Muscle of arm (tissue), 12 donors: ENCODE results near the gene ERC2. TPM values are rescaled to one million over a fixed set of nuclear protein-coding genes. Genes with fewer than 3 reads are reported as not detected.

ENCODE experiments used
- DNase-seq: peaks from one replicate; pipeline ENCODE4 v3.0.0-alpha.2; 2013
- polyA plus RNA-seq, 12 donors: library from polyadenylated mRNA; unstranded; fragments of 120-200 nt; gene quantifications; one replicate each; pipeline ENCODE4 v1.2.1, GENCODE V29; 2013; ENCODE audit not compliant: insufficient read length in 12 of 12

Gene ERC2
- polyA plus RNA-seq, 12 donors, result 0.87 to 3.0 (median 1.8) TPM; not detected in 2

DNA sequence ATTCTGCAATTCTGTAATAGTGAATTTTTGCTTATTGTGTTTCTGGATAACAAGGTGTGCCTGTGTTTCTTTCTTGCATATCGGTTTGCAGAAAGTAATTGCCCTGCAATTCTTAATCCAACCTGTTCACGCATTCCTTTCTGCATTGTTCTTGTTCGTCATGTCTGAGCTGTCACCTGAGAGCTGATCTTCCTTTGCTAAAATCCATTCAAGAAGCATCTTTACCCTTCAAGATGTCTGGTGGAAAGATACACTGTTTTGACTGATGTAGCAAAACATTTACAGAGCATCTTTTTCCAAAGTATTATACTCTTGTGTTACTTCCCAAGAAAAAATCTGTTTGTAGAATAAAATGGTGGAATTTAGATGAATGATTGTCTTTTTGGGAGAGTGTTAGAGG is 822.1 kb downstream of the ERC2 start:
- no peak for DNase-seq

GRCh38 chr3:55645422-55645821 is 822.8 kb downstream of the ERC2 start:
- no peak for DNase-seq

DNA sequence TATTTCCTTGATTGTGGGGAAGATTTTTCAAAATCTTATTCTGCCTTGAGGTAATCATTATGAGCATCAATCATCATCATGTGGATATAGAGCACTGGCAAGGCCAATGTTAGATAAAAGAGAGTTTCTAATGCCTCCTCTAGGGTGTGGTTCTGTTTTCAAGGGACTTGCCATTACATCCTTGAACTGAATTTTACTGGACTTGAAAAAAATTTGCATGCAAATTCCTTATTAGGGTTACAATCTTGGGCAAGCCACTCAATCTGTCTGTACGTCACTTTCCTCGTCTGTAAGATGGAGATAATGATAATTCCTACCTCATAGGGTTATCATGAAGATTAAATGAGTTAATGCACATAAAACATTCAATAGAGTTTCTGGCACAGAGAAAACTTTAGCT is 825.0 kb downstream of the ERC2 start:
- DNase-seq, result no peak

- DNase-seq, result no peak
These were observed 826.3 kb downstream of the ERC2 start for GRCh38 chr3:55641964-55642363.

- no peak for DNase-seq
These were observed 828.1 kb downstream of the ERC2 start for GRCh38 chr3:55639896-55640765.

GRCh38 chr3:55639143-55639542 is 829.1 kb downstream of the ERC2 start:
- DNase-seq, result no peak

DNA sequence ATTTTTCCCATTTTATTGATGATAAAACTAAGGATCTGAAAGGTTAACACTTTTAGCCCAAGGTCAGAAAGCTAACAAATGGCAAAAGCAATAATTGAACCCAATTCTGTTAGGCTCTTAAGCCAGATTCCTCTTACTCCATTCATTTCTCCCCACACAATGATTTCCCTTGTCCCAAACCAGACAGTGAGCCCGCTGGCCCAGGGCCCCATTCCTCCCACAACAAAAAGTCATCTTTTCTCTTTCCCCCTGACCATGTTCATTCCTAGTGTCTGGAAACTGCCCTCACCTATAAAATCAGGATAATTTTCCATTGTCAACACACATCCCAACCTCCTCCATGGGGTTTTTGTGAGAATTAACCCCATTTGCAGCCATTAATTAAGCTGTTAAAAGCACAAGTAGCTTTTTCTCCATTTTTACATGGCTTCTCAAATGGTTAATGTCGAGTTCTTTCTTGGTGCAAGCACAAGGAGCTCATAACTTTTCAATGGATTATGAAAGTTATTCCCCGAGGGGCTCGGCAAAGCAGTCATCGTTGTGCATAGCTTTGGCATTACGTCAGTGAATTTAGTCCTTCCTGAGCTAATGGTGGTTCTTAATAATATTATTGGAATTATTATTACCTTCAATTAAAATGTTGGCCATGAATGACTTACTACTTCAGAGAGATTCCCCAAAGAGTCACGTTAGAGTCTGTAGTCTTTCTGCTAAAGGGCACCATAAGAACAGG is 830.2 kb downstream of the ERC2 start:
- DNase-seq, result no peak

GRCh38 chr3:55636300-55637195 is 831.7 kb downstream of the ERC2 start:
- DNase-seq, result no peak

DNA sequence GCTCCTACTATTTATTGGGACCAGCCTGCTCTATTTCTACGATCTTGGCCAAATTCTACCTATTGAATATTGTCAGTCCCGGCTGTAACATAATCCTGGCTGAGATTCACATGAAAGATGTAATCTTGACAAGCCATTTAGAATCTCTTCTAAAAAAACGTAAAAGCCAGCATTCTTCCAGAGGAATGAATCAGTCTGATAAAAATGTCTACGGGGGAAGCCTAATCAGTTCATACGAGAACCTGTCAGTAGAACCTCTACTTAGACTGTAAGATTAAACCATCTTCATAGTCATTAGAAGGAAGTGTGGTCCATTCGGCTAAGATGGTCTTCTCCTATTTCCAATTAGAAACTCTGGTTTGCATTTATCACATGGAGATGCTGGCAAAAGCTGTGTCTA is 833.9 kb downstream of the ERC2 start:
- no peak for DNase-seq

- no peak for DNase-seq
These were observed 834.9 kb downstream of the ERC2 start for GRCh38 chr3:55633333-55633732.

DNA sequence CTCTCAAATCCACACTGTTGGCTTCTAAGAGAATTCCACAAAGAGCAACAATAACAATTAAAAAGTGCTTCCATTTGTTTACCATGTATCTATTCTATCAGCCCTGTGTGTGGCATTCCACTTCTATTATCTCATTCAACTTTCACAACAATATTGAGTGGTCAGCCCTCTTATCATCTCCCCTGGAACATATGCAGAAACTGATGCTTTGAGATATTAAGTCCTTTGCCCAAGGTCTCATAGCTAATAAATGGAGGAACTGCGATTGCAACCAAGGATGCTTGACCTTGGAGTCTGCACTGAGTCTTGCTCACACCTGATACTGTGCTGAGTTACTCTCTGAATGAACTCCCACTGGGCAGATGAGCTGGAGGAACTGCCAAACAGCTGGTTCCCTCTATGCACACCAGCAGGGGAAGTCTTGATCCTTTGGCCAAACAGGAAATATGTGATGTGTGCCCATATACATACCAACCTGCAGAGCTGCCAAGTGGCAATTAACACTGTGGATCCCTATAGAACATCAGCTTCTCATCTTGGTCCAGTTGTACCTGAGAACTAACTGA is 836.4 kb downstream of the ERC2 start:
- DNase-seq, result no peak

GRCh38 chr3:55630921-55631299 is 837.4 kb downstream of the ERC2 start:
- DNase-seq, result no peak

GRCh38 chr3:55630280-55630920 is 837.9 kb downstream of the ERC2 start:
- DNase-seq, result no peak

GRCh38 chr3:55629432-55629831 is 838.8 kb downstream of the ERC2 start:
- DNase-seq, result no peak

GRCh38 chr3:55626279-55626665 is 842.0 kb downstream of the ERC2 start:
- no peak for DNase-seq

DNA sequence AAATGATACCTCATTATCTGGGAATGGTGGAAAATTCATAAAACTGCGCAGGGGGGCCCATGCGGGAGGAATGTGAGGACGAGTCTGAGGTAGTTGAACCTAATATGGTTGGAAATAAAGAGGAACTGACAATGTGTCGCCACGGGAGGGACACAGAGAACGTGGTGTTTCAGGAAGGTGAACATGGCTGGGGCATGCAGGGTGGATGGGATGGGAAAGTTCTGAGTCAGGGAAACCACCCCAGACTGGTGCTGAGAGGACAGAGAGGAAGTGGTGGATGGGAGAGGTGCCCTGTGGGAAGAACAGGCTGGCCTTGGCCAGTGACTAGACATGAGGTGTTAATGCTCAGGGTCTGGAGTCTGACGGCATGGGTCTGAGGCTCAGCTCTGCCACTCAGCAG is 844.0 kb downstream of the ERC2 start:
- DNase-seq, result no peak

DNA sequence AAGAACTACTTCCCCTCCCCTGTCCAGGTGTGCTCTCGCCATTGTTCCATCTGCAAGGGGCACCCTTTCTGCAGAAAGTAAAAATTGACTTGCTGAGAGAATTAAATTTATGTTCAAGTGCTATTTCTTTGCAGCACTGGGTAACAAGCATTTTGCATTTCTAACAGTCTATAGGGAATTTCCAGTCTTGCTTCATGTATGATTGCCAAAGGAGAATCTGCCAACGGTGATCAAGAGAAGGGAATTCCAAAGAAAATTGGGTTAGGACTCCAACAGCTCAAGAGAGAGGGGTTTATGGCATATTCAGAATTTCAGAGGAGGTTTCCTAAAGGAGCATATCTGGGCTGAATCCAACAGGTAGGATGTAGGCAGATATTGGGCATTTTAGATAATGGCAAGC is 844.5 kb downstream of the ERC2 start:
- no peak for DNase-seq

- DNase-seq, result no peak
These were observed 845.5 kb downstream of the ERC2 start for GRCh38 chr3:55622733-55623132.

DNA sequence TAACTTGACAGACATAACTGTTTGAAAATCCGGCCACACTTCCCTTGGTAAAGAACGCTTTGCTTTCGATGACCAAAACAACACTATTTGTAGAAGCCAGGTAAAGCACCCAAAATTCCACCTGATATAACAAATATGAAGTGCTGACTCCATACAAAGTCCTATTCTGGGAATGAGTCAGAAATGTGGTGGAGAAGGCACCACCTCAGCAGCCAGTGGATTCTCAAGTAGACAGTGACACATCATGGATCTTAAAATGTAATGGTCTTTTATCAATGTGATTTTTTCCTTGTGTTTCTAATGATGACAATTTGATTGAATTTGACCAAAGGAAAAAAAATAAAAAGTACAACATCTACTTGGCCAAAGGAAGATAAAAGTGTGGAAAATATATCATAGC is 846.2 kb downstream of the ERC2 start:
- DNase-seq, result no peak

- no peak for DNase-seq
These were observed 846.6 kb downstream of the ERC2 start for GRCh38 chr3:55621648-55622047.

GRCh38 chr3:55621026-55621422 is 847.2 kb downstream of the ERC2 start:
- no peak for DNase-seq
